ENCODE results near the gene CRCP.
"Not testable (repeated sequence)": the region's sequence is repeated elsewhere in the genome, so short reads cannot be mapped to it uniquely, and the experiment has no call there.

The CRCP gene

GRCh38 chr7:66138994-66139752, 24.5 kb downstream of the CRCP start:
- H3K4me3 Mint-ChIP-seq = no peak overlapping the region
- no peaks in the 10 kb centered on the region for H3K27me3 Mint-ChIP-seq
- peak overlapping the region; percentile 59 for H3K27ac Mint-ChIP-seq

DNA sequence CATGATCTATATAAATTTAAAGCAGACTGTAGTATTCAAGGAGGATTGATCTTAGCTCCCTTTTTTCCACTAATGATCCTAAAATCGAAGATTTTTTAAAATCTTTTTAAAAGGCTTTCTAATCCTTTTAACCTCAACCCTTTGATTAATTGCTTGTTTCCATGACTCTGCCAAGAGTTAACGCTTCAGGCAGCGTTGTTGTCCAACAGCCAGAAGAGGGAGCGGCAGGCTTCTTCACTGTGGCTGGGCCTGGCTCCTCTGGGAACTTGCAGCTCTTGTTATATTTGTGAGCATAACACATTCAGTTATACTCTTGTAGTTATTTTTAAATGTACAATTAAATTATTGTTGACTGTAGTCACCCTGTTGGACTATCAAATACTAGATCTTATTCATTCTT, 26.3 kb downstream of the CRCP start:
- H3K9me3 Mint-ChIP-seq = no peaks in the 10 kb centered on the region
- peaks cover 5% of the 10 kb centered on the region for H3K4me1 Mint-ChIP-seq
- no peak overlapping the region for H3K27ac Mint-ChIP-seq
- peaks cover 14% of the 10 kb centered on the region for H3K36me3 Mint-ChIP-seq
- H3K4me3 Mint-ChIP-seq = no peak overlapping the region
- H3K27me3 Mint-ChIP-seq = no peaks in the 10 kb centered on the region

More at GRCh38 chr7:66138994-66139752, 24.5 kb downstream of the CRCP start:
- Mint-ChIP-seq H3K9me3 (no peaks in the 10 kb centered on the region), H3K4me1 (peaks cover 5% of the 10 kb centered on the region), H3K36me3 (peaks cover 17% of the 10 kb centered on the region)

DNA sequence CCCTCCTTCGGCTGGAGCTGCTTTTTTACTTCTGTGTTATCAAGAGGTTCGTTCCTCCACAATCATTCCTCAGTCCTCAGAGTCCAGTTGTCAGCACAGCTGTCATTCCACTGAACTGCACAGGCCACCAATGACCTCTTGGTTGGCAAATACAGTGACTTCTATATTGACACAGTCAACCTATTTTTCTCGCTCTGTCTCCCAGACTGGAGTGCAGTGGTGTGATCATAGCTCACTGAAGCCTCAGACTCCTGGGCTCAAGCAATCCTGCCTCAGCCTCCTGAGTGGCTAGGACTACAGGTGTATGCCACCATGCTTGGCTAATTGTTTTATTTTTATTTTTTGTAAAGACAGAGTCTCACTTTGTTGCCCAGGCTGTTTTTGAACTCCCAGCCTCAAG, 27.7 kb downstream of the CRCP start:
- Mint-ChIP-seq H3K36me3 (peaks cover 17% of the 10 kb centered on the region), H3K4me3 (no peak overlapping the region), H3K4me1 (peaks cover 8% of the 10 kb centered on the region), H3K27ac (no peak overlapping the region), H3K9me3 (no peaks in the 10 kb centered on the region), H3K27me3 (no peaks in the 10 kb centered on the region)

- Mint-ChIP-seq H3K4me3 (no peak overlapping the region), H3K27ac (no peak overlapping the region), H3K9me3 (no peaks in the 10 kb centered on the region), H3K4me1 (peaks cover 8% of the 10 kb centered on the region), H3K27me3 (no peaks in the 10 kb centered on the region), H3K36me3 (peaks cover 17% of the 10 kb centered on the region)
These were observed 28.3 kb downstream of the CRCP start for GRCh38 chr7:66142996-66143395.

DNA sequence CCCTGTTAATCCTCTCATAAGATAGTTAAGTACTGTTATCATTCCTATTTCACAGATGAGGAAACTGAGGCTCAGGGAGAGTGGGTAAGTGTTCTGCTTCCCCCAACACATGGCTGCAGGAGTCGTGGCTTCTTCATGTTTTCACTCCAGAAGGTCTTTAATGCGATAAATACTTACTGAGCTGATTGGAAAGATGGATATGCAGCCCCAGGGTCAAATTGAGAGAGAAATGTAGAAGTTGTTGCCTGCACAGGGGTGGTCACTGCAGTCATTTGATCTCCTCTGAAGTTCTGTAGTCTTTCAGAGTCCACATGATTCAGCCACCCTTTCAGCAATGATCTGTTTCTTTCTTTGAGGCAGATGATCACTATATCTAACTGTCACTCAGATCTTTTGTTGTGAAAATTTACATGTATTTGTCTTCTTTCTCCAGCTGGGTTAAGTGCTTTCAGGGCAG, 29.3 kb downstream of the CRCP start:
- Mint-ChIP-seq H3K27me3 (no peaks in the 10 kb centered on the region), H3K27ac (no peak overlapping the region), H3K4me3 (no peak overlapping the region)

DNA sequence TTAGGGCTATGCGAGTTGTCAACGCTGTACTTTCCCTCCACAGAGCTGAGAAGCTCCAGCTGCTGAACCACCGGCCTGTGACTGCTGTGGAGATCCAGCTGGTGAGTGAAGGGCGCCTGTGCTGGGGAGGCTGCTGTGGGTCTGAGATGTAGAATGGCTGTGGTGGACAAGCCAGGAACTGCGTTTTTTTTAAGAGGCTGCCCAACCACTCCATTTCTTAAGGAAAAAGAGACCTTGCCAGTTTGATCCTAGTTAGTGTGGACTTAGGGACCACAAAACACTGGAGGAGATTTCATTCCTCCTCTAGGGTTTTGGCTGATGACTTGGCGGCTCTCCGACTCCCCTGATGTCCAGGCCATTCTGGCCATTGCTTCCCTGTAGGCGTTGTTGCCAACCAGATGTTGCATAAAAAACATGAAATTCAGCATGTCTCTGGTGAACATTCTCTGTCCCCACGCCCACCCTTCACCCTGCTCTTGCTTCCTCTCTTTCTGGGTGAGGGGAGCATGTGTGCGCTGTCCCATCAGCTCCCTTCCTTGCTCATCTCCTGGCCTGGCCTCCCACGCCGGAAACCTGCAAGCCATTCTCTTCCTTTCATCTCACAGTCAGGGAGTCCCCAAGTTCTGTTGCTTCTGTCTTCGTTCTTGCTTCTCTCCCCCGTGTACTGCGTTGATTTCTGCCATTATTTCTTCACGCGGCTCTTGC, 30.9 kb downstream of the CRCP start:
- Mint-ChIP-seq H3K9me3 (no peaks in the 10 kb centered on the region), H3K4me1 (peaks cover 25% of the 10 kb centered on the region), H3K4me3 (no peak overlapping the region), H3K27me3 (no peaks in the 10 kb centered on the region), H3K27ac (no peak overlapping the region), H3K36me3 (peaks cover 17% of the 10 kb centered on the region)

More for the DNA sequence above, 29.3 kb downstream of the CRCP start:
- H3K4me1 Mint-ChIP-seq = peaks cover 15% of the 10 kb centered on the region
- no peaks in the 10 kb centered on the region for H3K9me3 Mint-ChIP-seq
- H3K36me3 Mint-ChIP-seq = peaks cover 15% of the 10 kb centered on the region

- H3K27me3 Mint-ChIP-seq = no peaks in the 10 kb centered on the region
- peaks cover 15% of the 10 kb centered on the region for H3K36me3 Mint-ChIP-seq
- peaks cover 25% of the 10 kb centered on the region for H3K4me1 Mint-ChIP-seq
- no peak overlapping the region for H3K27ac Mint-ChIP-seq
- H3K4me3 Mint-ChIP-seq = no peak overlapping the region
- H3K9me3 Mint-ChIP-seq = no peaks in the 10 kb centered on the region
These were observed 32.1 kb downstream of the CRCP start for GRCh38 chr7:66146701-66147100.

DNA sequence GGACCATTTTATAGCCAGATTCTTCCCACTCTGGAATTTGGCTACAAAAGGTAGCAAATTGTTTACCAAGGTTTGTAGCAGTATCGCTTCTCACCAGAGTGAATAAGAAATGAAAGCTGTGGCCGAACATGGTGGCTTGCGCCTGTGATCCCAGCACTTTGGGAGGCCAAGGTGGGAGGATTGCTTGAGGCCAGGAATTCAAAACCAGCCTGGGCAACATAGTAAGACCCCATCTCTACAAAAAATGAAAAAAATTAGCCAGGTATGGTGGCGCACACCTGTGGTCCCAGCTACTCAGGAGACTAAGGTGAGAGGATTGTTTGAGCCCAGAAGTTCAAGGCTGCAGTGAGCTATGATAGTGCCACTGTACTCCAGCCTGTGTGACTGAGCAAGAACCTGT, 33.0 kb downstream of the CRCP start:
- H3K27me3 Mint-ChIP-seq, H3K27ac Mint-ChIP-seq, H3K4me3 Mint-ChIP-seq, H3K9me3 Mint-ChIP-seq: not testable (repeated sequence)
- H3K36me3 Mint-ChIP-seq = peaks cover 20% of the 10 kb centered on the region
- peaks cover 25% of the 10 kb centered on the region for H3K4me1 Mint-ChIP-seq

- H3K27ac Mint-ChIP-seq = no peak overlapping the region
- peaks cover 25% of the 10 kb centered on the region for H3K4me1 Mint-ChIP-seq
- peaks cover 22% of the 10 kb centered on the region for H3K36me3 Mint-ChIP-seq
- no peaks in the 10 kb centered on the region for H3K9me3 Mint-ChIP-seq
- no peak overlapping the region for H3K4me3 Mint-ChIP-seq
- H3K27me3 Mint-ChIP-seq = no peaks in the 10 kb centered on the region
These were observed 35.8 kb downstream of the CRCP start for GRCh38 chr7:66150471-66150870.

DNA sequence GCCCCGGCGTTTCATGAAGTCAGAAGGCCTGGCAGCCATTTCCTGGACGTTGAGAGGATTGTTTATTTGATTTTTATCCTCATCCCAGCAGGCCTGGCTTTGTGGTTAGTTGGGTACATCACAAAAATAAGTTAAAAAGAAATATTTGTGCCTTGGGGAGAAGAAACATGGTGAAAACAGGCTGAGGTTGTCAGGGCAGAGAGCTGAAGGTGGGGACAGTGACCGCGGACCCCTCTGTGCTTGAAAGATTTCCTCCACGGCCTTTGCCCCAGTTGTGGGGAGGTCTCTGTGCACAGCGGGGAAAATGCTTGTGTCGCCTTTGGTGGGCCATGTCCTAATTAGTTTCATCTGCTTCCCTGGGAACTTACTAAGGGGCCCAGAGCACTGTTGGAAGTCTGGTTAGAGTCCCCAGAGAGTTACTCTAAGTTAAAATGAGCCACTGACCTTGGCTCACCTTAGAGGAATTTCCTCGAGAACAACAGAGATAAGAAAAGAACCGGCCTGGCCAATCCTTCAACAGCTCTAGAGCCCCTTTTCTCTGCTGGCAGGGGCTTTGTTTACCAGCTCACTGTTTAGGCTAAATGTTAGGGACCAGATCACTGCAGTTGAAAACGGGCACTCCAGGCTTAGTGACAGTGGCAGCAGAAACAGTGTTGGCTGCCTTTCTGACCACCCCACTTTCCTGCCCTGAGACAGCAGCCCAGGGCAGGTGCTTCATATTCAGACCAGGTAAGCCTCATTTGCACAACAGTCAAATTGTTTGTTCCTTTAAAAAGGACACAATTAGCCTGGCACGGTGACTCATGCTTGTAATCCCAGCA, 37.9 kb downstream of the CRCP start:
- Mint-ChIP-seq H3K27ac (no peak overlapping the region), H3K9me3 (no peaks in the 10 kb centered on the region), H3K27me3 (no peaks in the 10 kb centered on the region), H3K4me3 (no peak overlapping the region), H3K4me1 (peaks cover 22% of the 10 kb centered on the region), H3K36me3 (peaks cover 23% of the 10 kb centered on the region)

DNA sequence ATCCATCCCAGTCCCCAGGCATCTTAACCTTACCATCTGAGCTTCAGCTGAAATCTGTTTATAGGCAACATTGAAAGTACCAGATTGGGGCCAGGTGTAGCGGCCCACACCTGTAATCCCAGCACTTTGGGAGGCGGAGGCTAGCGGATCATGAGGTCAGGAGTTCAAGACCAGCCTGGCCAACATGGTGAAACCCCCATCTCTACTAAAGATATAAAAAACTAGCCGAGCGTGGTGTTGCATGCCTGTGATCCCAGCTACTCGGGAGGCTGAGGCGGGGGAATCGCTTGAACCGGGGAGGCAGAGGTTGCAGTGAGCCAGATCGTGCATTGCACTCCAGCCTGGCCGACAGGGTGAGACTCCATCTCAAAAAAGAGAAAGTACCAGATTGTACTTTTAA, 39.0 kb downstream of the CRCP start:
- no peak overlapping the region for H3K27ac Mint-ChIP-seq
- no peak overlapping the region for H3K4me3 Mint-ChIP-seq
- no peaks in the 10 kb centered on the region for H3K9me3 Mint-ChIP-seq
- H3K36me3 Mint-ChIP-seq = peaks cover 30% of the 10 kb centered on the region
- H3K4me1 Mint-ChIP-seq = peaks cover 18% of the 10 kb centered on the region
- H3K27me3 Mint-ChIP-seq = no peaks in the 10 kb centered on the region

DNA sequence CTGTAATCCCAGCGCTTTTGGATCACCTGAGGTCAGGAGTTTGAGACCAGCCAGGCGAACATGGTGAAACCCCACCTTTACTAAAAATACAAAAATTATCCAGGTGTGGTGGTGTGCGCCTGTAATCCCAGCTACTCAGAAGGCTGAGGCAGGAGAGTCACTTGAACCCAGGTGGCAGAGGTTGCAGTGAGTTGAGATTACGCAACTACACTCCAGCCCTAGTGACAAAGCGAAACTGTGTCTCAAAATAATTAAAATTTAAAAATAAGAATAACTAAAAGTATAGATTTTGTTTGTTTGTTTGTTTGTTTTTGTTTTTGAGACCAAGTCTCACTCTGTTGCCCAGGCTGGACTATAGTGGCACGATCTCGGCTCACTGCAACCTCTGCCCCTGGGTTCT, 41.4 kb downstream of the CRCP start:
- peaks cover 31% of the 10 kb centered on the region for H3K36me3 Mint-ChIP-seq
- not testable (repeated sequence) for H3K4me1 Mint-ChIP-seq, H3K27me3 Mint-ChIP-seq, H3K4me3 Mint-ChIP-seq, H3K27ac Mint-ChIP-seq, H3K9me3 Mint-ChIP-seq

GRCh38 chr7:66157060-66157459, 42.4 kb downstream of the CRCP start:
- Mint-ChIP-seq H3K9me3 (no peaks in the 10 kb centered on the region), H3K4me3 (no peak overlapping the region), H3K4me1 (no peaks in the 10 kb centered on the region), H3K27ac (no peak overlapping the region), H3K27me3 (no peaks in the 10 kb centered on the region), H3K36me3 (peaks cover 31% of the 10 kb centered on the region)

DNA sequence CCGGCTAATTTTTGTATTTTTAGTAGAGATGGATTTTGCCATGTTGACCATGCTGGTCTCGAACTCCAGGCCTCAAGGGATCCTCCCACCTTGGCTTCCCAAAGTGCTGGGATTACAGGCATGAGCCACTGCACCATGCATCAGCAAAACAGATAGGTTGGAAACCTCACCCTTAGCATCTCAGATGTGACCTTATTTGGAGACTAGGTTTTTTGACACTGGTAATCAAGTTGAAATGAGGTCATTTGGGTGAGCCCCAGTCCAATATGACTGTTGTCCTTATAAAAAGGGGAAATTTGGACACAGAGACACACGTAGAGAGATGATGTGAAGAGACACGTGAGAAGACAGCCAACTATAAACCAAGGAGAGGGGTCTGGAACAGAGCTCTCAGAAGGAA, 48.0 kb downstream of the CRCP start:
- H3K9me3 Mint-ChIP-seq = no peaks in the 10 kb centered on the region
- H3K4me3 Mint-ChIP-seq = no peak overlapping the region
- no peaks in the 10 kb centered on the region for H3K4me1 Mint-ChIP-seq
- no peak overlapping the region for H3K27ac Mint-ChIP-seq
- peaks cover 11% of the 10 kb centered on the region for H3K36me3 Mint-ChIP-seq
- H3K27me3 Mint-ChIP-seq = no peaks in the 10 kb centered on the region

- H3K4me3 Mint-ChIP-seq = no peak overlapping the region
- no peak overlapping the region for H3K27ac Mint-ChIP-seq
- H3K36me3 Mint-ChIP-seq = peaks cover 8% of the 10 kb centered on the region
- no peaks in the 10 kb centered on the region for H3K27me3 Mint-ChIP-seq
- peaks cover 3% of the 10 kb centered on the region for H3K4me1 Mint-ChIP-seq
- no peaks in the 10 kb centered on the region for H3K9me3 Mint-ChIP-seq
These were observed 48.6 kb downstream of the CRCP start for GRCh38 chr7:66163186-66163610.

GRCh38 chr7:66164356-66164755, 49.7 kb downstream of the CRCP start:
- no peaks in the 10 kb centered on the region for H3K9me3 Mint-ChIP-seq
- H3K27me3 Mint-ChIP-seq = no peaks in the 10 kb centered on the region
- H3K36me3 Mint-ChIP-seq = peaks cover 4% of the 10 kb centered on the region
- no peak overlapping the region for H3K27ac Mint-ChIP-seq
- no peak overlapping the region for H3K4me3 Mint-ChIP-seq
- peaks cover 3% of the 10 kb centered on the region for H3K4me1 Mint-ChIP-seq
